ENCODE measurements around the gene GPC1. TPM values are rescaled to one million over a fixed set of nuclear protein-coding genes. Genes with fewer than 3 reads are reported as not detected.

Gene GPC1
- total RNA-seq, 6 experiments from 2014 or later, result 20.7 to 44.5 (median 27.8) TPM

DNA sequence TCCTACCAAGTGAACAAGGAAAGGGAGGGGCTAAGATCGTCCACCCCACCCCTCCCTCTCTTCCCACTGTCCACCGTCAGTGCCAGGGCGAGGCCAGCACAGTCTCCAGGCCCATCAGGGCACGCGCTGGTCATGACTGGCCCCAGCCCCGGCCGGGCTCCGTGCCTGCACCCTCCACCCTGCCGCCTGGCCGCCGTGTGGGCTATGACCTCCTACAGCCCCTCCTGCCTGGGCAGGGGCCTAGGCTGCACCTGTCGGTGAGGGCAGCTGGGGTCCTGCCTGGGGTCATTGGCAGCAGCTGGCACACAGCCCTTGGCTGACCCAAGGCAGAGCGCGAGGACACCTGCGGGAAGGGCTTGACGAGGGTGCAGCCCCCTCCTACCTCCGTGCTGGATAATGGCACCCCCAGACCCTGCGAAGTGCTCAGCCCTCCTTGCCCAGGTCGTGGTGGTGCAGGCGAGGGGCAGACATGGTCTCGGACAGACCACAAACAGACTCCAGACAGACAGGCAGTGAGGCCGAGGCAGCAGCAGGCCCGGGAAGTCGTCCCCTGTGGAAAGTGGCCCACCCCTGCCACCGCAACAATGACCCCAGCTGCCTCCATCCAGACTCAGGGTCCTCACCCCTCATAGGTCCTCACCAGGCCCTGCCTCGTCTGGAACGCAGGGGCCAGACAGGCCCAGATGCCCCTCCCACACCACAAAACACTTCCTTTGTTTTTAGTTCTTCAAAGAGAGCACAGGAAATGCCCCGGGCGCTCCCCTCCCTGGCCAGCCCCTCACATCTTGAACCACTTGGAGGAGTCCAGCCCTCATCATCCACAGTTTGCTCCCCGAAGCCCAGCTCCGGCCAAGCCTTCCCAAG lies 43.1 kb upstream of the GPC1 start:
- DNase-seq (peak; percentile 17 to 53 (median 33)), ATAC-seq (no peak)
- Histone ChIP-seq H3K4me1 (no peaks in the 10 kb centered on the region), H3K4me3 (no peak overlapping the region), H3K9me3 (no peaks in the 10 kb centered on the region), H3K36me3 (no peaks in the 10 kb centered on the region), H3K27ac (no peak overlapping the region), H3K27me3 (no peaks in the 10 kb centered on the region)
- intact Hi-C loops (cut with DNase I), result no loop called here
- 47% methylated on average over 4 of the region's 31 CpGs for WGBS (ENCODE audit: insufficient coverage, low coverage, low lambda C conversion rate, missing lambda C conversion rate)
- TF ChIP-seq, protein P1, sequence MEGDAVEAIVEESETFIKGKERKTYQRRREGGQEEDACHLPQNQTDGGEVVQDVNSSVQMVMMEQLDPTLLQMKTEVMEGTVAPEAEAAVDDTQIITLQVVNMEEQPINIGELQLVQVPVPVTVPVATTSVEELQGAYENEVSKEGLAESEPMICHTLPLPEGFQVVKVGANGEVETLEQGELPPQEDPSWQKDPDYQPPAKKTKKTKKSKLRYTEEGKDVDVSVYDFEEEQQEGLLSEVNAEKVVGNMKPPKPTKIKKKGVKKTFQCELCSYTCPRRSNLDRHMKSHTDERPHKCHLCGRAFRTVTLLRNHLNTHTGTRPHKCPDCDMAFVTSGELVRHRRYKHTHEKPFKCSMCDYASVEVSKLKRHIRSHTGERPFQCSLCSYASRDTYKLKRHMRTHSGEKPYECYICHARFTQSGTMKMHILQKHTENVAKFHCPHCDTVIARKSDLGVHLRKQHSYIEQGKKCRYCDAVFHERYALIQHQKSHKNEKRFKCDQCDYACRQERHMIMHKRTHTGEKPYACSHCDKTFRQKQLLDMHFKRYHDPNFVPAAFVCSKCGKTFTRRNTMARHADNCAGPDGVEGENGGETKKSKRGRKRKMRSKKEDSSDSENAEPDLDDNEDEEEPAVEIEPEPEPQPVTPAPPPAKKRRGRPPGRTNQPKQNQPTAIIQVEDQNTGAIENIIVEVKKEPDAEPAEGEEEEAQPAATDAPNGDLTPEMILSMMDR (IDR thresholded peaks at IDR 0.05), result no peak
- no peak for TF ChIP-seq POLR2A (IDR thresholded peaks at IDR 0.05)

DNA sequence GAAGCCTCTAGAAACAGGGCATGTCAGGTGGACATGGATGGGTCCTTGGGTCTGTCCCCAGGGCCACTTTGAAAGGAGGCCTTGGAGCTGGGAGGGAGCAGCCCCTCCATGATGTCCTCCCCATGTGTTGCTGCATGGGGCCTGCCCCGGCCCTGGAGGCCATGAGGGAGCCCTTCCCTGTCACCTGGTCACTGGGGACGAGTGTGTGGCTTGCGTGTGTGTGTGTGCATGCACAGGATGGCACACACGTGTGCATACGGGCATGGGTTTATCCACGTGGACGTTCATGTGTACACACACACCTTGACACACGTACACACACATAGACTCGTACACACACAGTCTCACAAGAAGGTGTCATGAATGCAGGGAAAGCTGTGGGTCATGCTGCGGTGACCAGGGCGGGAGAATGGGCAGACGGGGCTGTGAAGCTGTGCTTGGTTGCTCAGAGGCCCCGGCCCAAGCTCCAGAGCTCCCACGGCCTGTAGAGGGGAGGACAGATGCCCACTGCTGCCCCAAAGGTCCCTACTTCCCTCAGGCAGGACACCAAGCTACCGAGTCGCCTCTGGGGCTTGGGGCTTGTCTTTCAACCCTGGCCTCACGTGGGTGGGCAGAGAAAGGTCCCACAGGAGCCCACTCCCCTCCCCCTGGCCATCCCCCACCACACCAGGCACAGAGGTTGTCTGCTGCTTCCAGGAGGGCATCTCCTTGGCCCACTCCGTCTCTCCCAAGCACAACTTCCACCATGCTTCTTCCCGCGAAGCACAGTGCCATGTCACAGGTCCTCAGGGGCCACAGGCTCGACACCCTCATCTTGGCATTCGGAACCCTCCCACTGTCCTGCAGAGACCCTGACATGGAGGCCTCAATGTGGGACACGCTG lies 42.3 kb upstream of the GPC1 start:
- no peaks in the 10 kb centered on the region for H3K4me1 ChIP-seq
- intact Hi-C loops (cut with DNase I), result no loop called here
- H3K27ac ChIP-seq, result no peak overlapping the region
- ATAC-seq (no peak), DNase-seq (peak in 2 of 3 donors; percentile 8 to 36)
- no peak overlapping the region for H3K4me3 ChIP-seq
- no peak for TF ChIP-seq POLR2A (IDR thresholded peaks at IDR 0.05)
- TF ChIP-seq, protein P1 (IDR thresholded peaks at IDR 0.05), result no peak
- H3K36me3 ChIP-seq, result no peaks in the 10 kb centered on the region
- 67% methylated on average over 6 of the region's 23 CpGs for WGBS (ENCODE audit: insufficient coverage, low coverage, low lambda C conversion rate, missing lambda C conversion rate)
- no peaks in the 10 kb centered on the region for H3K27me3 ChIP-seq
- H3K9me3 ChIP-seq, result no peaks in the 10 kb centered on the region

DNA sequence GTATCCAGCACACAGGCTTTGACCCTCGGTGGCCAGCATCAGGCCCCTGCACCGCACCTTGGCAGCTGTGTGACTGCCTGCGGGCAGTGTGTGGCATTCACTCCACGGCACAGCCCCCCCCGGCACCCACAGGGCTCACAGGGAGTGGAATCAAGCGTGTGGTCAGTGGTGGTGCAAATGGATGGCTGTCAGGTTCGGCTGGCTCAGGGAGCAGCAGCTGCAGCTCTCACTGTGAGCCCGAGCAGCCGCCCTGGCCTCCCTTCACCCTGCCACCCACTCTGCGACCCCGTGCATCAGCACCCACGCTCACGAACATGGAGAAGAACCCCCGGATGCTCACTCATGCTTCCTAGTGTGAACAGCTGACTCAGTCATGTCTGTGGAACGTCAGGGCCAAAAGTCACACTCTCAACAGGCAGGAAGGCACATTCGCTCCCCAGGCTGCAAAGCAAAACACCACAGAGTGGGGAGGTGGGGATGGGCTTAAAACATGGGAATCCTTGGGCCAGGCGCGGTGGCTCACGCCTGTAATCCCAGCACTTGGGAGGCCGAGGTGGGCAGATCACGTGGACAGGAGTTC lies 41.5 kb upstream of the GPC1 start:
- no peak for DNase-seq
- 80% methylated on average over 9 of the region's 21 CpGs for WGBS (ENCODE audit: insufficient coverage, low coverage, low lambda C conversion rate, missing lambda C conversion rate)
- TF ChIP-seq, protein P1 (IDR thresholded peaks at IDR 0.05), result no peak
- TF ChIP-seq POLR2A (IDR thresholded peaks at IDR 0.05), result no peak
- no peaks in the 10 kb centered on the region for H3K36me3 ChIP-seq
- H3K4me3 ChIP-seq, result no peak overlapping the region
- H3K4me1 ChIP-seq, result no peaks in the 10 kb centered on the region
- no peaks in the 10 kb centered on the region for H3K27me3 ChIP-seq
- H3K27ac ChIP-seq, result no peak overlapping the region
- no peaks in the 10 kb centered on the region for H3K9me3 ChIP-seq
- no peak for ATAC-seq
- intact Hi-C loops (cut with DNase I), result no loop called here

DNA sequence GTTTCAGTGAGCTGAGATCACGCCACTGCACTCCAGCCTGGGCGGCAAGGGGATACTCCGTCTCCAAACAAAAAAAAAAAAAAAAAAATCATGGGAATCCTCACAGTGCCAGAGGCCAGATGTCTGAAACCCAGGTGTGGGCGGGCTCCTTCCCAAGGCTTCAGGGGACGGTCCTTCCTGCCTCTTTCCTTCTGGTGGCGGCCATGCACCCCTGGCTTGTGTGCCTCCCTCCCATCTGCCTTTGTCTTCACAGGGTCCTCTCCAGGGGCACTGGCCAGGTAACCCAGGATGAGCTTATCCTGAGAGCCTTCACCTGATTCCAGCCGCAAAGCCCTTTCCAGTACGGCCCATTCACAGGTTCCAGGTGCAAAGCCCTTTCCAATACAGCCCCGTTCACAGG lies 40.9 kb upstream of the GPC1 start:
- DNase-seq (no peak), ATAC-seq (no peak)
- 65% methylated on average over 4 of the region's 9 CpGs for WGBS (ENCODE audit: insufficient coverage, low coverage, low lambda C conversion rate, missing lambda C conversion rate)

More for the DNA sequence above, 40.9 kb upstream of the GPC1 start:
- TF ChIP-seq POLR2A (IDR thresholded peaks at IDR 0.05), result no peak
- TF ChIP-seq, protein P1 (IDR thresholded peaks at IDR 0.05), result no peak
- H3K9me3 ChIP-seq, result no peaks in the 10 kb centered on the region
- no peak overlapping the region for H3K27ac ChIP-seq
- no peaks in the 10 kb centered on the region for H3K36me3 ChIP-seq
- no peak overlapping the region for H3K4me3 ChIP-seq
- intact Hi-C loops (cut with DNase I), result no loop called here
- H3K4me1 ChIP-seq, result no peaks in the 10 kb centered on the region
- H3K27me3 ChIP-seq, result no peaks in the 10 kb centered on the region

Data from right lobe of liver (tissue), 6 donors.